Esophagus squamous epithelium (tissue), 4 donors: ENCODE results near the gene MAGEA12.
"Not testable (repeated sequence)": the region's sequence is repeated elsewhere in the genome, so short reads cannot be mapped to it uniquely, and the experiment has no call there.

Experiments
- CTCF ChIP-seq, 6 experiments: fragments of 450-650 bp in 4 of 6; fragments of 200-600 bp in 2 of 6; sonication (generic) in 2 of 6; IDR thresholded peaks; one replicate each; pipeline ENCODE4 v1.5.1; 2016 to 2019; ENCODE audit warnings: antibody characterized with exemption in 6 of 6, mild to moderate bottlenecking in 4 of 6, moderate library complexity in 4 of 6
- POLR2A ChIP-seq, 4 donors: fragments of 450-650 bp; IDR thresholded peaks; one replicate each; pipeline ENCODE4 v1.6.1; 2017; ENCODE audit warnings: antibody characterized with exemption in 4 of 4, mild to moderate bottlenecking in 4 of 4, moderate library complexity in 3 of 4

GRCh38 chrX:152754871-152755270 lies 21.3 kb downstream of the MAGEA12 start:
- not testable (repeated sequence) for TF ChIP-seq CTCF, POLR2A (IDR thresholded peaks at IDR 0.05)
